GM21619 (cell line): ENCODE results near the gene TOX2.

Experiments used
- ATAC-seq: cut with Tn5 transposase; IDR thresholded peaks from one replicate; pipeline ENCODE4 v1.9.1; 2021; ENCODE audit not compliant: unreplicated experiment

Gene TOX2

GRCh38 chr20:44053046-44053445, 138.4 kb downstream of the TOX2 start:
- no peak for ATAC-seq

DNA sequence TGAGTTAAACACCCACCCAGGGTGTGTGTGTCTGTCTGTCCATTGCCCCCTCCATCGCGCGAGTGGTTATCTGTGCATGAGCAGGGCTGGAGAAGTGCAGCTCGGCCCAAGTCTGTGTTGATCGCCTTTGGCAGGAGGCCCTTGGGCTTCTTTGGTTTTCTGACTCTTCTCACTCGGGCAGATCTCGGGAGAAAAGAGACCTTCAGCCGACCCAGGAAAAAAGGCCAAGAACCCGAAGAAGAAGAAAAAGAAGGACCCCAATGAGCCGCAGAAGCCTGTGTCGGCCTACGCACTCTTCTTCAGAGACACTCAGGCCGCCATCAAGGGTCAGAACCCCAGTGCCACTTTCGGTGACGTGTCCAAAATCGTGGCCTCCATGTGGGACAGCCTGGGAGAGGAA, 139.5 kb downstream of the TOX2 start:
- ATAC-seq: no peak

- no peak for ATAC-seq
Observed at GRCh38 chr20:44054849-44055248, 140.2 kb downstream of the TOX2 start.

DNA sequence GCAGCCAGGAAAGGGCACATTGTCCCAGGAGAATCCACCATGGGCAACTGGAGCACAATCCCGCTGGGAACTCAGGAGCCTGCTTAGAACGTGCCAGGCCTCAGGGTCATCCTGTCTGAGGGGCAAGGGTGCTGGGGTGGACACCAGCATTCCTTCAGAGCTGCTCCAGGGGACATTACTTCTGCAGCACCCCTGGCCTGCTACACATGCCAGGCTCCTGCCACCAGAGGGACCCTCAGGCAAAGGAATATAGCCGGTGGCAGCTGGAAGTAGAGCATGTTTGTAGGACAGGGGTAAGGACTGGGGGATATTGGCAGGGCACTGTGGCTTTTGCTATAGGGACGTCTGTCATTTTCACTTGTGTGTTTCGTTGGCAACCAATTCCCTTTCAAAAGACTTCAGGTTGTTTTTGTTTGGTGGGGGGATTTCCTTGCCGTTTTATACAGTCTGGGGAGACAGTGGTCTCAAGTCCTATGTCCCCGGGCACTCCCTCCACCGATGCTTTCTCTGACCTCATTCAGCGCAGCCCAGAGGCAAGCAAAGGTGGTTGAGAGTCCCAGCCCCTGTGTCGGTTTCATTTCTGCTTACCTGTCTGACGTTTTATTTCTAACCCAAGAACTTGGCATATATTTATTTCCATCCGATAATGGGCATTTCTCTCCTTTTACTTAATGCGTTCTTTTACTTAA, 141.5 kb downstream of the TOX2 start:
- no peak for ATAC-seq

- ATAC-seq: no peak
Observed at GRCh38 chr20:44057698-44058675, 143.3 kb downstream of the TOX2 start.

DNA sequence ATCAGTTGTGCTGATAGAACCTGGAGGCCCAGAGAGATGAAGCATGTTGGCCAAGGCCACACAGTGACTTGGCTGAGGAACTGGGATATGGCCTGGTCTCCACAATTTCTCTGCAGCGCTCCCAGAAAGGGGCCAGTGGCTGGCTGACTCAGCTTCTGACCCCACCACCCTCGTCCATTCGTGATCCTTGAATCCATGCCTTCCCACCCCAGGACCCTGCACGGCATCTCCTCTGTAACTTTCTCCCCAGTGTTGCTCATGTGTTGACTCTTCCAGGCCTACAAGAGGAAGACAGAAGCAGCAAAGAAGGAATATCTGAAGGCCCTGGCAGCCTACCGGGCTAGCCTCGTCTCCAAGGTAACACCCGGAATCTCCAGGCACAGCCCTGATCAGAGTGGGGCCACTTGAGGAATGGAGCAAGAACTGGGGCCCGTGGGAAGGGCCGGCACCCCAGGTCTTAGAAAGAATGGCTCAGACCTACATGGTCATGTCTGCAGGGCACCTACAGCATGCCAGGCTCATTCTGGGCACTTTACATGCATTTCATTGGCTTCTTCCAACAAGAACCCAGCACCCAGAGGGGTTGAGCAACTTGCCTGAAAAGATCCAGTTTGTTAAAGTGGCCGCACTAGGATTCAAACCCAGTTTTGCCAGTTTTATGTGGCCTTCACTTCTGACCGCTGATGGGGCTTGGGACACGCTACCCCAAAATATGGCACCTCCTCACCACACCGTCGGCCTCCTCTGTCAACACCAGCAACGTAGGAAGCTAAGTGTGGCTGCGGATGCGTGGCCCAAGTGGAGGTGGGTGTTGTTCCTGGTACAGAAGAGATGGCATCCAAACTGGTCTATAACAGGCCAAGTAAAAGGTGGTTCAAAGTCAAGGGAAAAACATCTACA, 150.1 kb downstream of the TOX2 start:
- ATAC-seq: no peak

DNA sequence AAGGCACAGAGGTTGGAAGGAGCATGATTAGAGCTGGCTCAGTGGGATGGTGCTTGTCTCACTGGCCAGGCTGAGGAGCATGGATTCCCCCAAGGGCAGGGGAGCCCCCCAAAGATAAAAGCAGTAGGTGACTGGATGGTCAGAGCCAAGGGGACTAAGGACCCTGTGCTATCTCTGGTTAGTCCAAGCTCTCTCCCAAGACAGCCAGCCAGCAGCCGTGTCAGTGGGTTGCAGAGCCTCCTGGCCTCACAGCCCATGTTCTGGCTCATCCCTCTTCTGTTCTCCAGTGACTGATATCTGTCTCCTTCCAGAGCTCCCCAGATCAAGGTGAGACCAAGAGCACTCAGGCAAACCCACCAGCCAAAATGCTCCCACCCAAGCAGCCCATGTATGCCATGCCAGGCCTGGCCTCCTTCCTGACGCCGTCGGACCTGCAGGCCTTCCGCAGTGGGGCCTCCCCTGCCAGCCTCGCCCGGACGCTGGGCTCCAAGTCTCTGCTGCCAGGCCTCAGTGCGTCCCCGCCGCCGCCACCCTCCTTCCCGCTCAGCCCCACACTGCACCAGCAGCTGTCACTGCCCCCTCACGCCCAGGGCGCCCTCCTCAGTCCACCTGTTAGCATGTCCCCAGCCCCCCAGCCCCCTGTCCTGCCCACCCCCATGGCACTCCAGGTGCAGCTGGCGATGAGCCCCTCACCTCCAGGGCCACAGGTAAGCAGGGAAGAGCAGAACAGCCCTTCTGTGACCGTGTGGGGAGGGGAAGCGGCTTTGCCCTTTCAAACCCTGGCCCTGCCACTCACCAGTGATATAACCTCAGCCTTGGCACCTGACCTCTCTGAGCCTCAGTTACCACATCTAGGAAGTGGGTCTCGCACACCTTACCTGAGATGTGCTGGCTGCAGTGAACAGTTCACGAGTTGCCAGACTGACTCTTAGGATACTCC, 151.0 kb downstream of the TOX2 start:
- ATAC-seq: no peak

GRCh38 chr20:44066645-44067606, 152.3 kb downstream of the TOX2 start:
- ATAC-seq: no peak

DNA sequence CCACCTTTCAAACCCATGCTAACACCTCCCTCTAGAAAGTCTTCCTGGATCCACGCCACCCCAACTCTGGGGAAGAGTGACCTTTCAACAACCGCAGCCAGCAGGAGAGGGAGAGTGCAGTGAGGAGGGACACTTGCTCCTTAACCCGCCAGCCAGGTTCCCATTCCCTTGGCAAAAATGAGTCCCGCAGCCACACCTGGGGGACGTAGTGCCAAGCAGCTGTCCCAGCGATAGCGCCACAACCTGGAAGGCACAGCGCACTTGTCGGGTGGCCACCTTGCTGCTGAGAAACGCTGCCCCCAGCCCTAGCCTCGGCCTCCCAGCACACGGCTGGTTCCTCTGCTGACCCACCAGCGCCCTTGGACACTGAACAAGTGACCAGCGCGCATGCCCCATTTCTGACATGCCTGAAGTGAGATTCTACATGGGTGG, 153.0 kb downstream of the TOX2 start:
- no peak for ATAC-seq

- ATAC-seq: no peak
Observed at GRCh38 chr20:44068316-44069201, 153.9 kb downstream of the TOX2 start.

DNA sequence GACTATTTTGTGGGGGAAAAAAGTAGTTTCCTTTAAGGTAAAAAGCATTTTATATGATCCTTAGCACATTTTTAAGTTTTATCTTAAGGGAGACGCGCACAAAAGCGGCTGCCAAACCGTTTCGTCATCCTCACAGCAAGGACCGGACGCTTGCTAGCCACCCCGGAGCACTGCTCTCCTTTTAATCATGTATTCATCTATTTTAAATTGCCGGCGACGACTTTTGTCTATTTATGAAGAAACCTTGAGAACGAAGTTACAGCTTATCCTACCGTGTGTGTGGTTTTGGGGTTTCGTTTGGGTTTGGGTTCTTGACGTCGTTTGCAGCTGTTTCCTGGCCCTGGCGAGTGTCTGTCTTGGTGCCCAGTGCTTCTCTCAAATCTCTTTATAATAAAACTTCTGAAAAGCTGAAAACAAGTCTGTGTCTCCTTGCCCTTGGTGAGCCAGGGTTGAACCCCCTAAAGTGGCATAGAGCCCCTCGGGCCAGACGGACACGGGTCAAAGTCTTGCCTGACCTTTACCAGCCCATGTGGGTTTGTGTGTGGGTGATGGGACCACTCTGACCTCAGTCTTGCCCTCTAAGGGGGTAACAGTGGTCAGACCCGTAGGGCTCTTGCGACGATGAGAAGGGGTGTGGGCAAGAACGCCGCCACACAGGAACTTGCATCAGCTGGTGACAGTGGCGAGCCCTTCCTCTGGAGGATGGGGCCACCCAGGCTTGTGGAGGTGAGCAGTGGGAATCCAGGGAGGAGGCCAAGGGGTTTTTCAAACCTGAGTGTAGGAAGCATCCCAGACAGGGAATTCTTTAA, 154.8 kb downstream of the TOX2 start:
- peak; percentile 53 for ATAC-seq

DNA sequence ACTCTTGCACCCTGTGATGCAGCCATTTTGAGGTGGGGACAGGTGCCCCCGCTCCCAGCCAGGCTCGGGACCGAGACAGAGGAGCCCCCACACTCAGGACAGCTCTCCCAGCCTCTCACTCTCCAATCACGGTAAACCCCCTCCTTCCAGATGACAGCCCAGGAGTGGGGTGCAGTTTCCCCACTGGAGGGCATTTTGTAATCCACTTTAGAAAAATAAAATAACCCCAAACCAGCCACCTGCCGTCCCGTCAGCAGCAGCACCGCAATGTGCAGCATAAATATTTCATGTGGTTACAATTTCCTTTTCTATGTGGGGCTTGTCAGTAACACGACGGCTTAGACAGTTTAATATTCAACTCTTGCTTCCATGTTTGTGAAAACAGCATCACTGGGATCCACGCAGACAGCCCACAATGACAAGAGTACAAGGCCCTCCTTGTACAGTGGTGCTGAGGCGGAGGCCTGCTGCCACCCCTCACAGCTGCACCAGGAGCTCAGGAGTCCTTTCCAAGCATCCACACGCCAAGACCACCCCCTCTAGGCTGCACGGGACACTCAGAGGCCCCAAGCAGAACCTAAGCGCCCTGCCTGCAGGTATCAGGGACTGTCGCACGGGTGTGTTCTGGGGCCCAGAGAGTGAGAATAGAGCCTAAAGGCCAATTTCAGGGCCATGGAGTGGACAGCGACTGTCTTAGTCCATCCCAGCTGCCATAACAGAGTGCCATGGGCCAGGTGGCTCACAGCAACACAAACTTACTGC, 155.7 kb downstream of the TOX2 start:
- no peak for ATAC-seq

- ATAC-seq: no peak
Observed at GRCh38 chr20:44071057-44071456, 156.4 kb downstream of the TOX2 start.

DNA sequence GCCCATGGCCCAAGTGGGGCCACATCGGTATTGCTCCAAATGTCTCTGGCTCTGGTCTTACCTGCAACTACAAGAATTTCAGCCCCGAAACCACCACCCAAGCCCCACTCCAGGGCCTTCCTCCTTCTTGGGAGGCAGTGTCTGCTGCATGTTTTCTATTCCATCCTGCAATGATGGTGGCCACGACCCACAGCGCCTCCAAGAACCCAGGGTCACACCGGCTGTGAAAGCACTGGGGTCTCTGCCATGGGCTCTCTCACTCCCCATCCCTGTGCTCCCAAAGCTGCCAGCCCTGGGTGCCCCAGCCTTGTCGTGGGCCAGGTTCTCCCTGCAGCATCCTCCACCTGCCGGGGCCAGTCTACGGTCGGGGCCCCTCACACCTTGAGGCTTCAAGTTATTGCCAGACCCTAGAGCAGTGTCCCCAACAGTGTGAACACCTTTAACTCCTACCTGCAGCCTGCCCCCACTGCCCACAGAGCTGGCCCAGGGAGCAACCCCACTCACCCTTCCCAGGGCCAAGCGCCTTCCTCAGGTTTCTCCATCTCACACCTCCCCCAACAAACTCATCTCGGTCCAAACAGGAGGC, 157.0 kb downstream of the TOX2 start:
- no peak for ATAC-seq

- peak; percentile 34 for ATAC-seq
Observed at GRCh38 chr20:44072384-44072783, 157.7 kb downstream of the TOX2 start.
